A549 (cell line): ENCODE measurements around the gene HK1. TPM values are rescaled to one million over a fixed set of nuclear protein-coding genes. Genes with fewer than 3 reads are reported as not detected.

ENCODE experiments used
- ATAC-seq, 2 experiments: fragments of 200-7000 bp in 1 of 2; fragments of >200 bp in 1 of 2; cut with Nextera tagmentation in 1 of 2; cut with Tn5 transposase in 1 of 2; 3 replicates each; pipeline versions ENCODE4 v1.8.0 to v1.9.1; 2018 to 2020; ENCODE audit warnings: mild to moderate bottlenecking in 1 of 2, moderate library complexity in 1 of 2
- CTCF ChIA-PET: fragments of 300-600 bp; sonication (Branson Sonifier 250); formaldehyde crosslinking; extraction: SDS; loops from one replicate; lab custom pipeline; 2021; ENCODE audit warnings: antibody characterized with exemption, inconsistent platforms; lab: Yijun Ruan, JAX
- POLR2A ChIA-PET: fragments of 350-600 bp; formaldehyde crosslinking; extraction: SDS; loops from one replicate; lab custom pipeline; 2021; ENCODE audit warnings: antibody characterized with exemption, inconsistent platforms; lab: Yijun Ruan, JAX
- DNase-seq, 2 experiments: peaks; one replicate each; pipeline versions ENCODE4 v3.0.0 to v3.0.0-alpha.2; 2011 to 2016; ENCODE audit warnings: low read depth in 1 of 2, low spot score in 1 of 2
- FAIRE-seq: peaks from 2 replicates; lab custom pipeline; 2011; peaks lifted over from hg19 to GRCh38; lab: Jason Lieb, UNC
- H3K27ac ChIP-seq, 2 experiments: fragments of >200 bp; sonication (Bioruptor Twin); formaldehyde crosslinking; 3 replicates each; pipeline ENCODE4 v1.5.1; 2016 to 2017
- H3K4me1 ChIP-seq: fragments of >200 bp; sonication (Bioruptor Twin); formaldehyde crosslinking; 3 replicates; pipeline ENCODE4 v1.6.1; 2016
- H3K4me2 ChIP-seq: fragments of >200 bp; sonication (Bioruptor Twin); formaldehyde crosslinking; 3 replicates; pipeline ENCODE4 v1.6.1; 2016
- H3K4me3 ChIP-seq: fragments of >200 bp; sonication (Bioruptor Twin); formaldehyde crosslinking; 3 replicates; pipeline ENCODE4 v1.5.1; 2016
- H3K9me3 ChIP-seq: fragments of >200 bp; sonication (Bioruptor Twin); formaldehyde crosslinking; 3 replicates; pipeline ENCODE4 v1.6.1; 2016
- ATOH8 ChIP-seq: fragments of 250-450 bp; sonication (Bioruptor Pico); IDR thresholded peaks from 2 replicates; pipeline ENCODE4 v1.5.0; 2020; ENCODE audit warnings: low read depth, mild to moderate bottlenecking, moderate library complexity
- CBX2 ChIP-seq: fragments of 200-600 bp; sonication (generic); IDR thresholded peaks from 2 replicates; pipeline ENCODE4 v1.6.1; 2016; ENCODE audit warnings: low read depth, mild to moderate bottlenecking, borderline replicate concordance
- CEBPB ChIP-seq, 2 experiments: fragments of >200 bp in 1 of 2; sonication (Bioruptor Twin) in 1 of 2; formaldehyde crosslinking in 1 of 2; IDR thresholded peaks; 2 replicates each; pipeline ENCODE4 v1.6.1; 2012 to 2016
- CHD2 ChIP-seq: fragments of 150-350 bp; IDR thresholded peaks from 2 replicates; pipeline ENCODE4 v1.6.1; 2014; ENCODE audit warnings: low read length; ENCODE audit not compliant: partially characterized antibody
- CHD4 ChIP-seq: fragments of 200-600 bp; sonication (generic); IDR thresholded peaks from 2 replicates; pipeline ENCODE4 v1.6.1; 2016; ENCODE audit warnings: antibody characterized with exemption, mild to moderate bottlenecking, borderline replicate concordance
- E2F6 ChIP-seq: IDR thresholded peaks from 2 replicates; pipeline ENCODE4 v1.6.1; 2012; ENCODE audit warnings: low read depth, borderline replicate concordance
- EHF ChIP-seq: fragments of 250-450 bp; sonication (Bioruptor Pico); IDR thresholded peaks from 2 replicates; pipeline ENCODE4 v1.5.0; 2020; ENCODE audit warnings: mild to moderate bottlenecking
- EHMT2 ChIP-seq: fragments of 200-600 bp; sonication (generic); IDR thresholded peaks from 2 replicates; pipeline ENCODE4 v1.6.1; 2016; ENCODE audit warnings: antibody characterized with exemption, low read depth, mild to moderate bottlenecking, moderate library complexity
- ELK1 ChIP-seq: fragments of 150-350 bp; IDR thresholded peaks from 2 replicates; pipeline ENCODE4 v1.6.1; 2014; ENCODE audit warnings: low read depth, mild to moderate bottlenecking, low read length
- FOSL2 ChIP-seq, 2 experiments: fragments of 450-650 bp in 1 of 2; fragments of >200 bp in 1 of 2; sonication (Bioruptor Twin) in 1 of 2; formaldehyde crosslinking; IDR thresholded peaks; 2 replicates each; pipeline versions ENCODE4 v1.5.0 to v1.6.1; 2016 to 2020; ENCODE audit warnings: mild to moderate bottlenecking in 1 of 2, moderate library complexity in 1 of 2
- HES2 ChIP-seq: fragments of >200 bp; sonication (Bioruptor Twin); formaldehyde crosslinking; IDR thresholded peaks from 2 replicates; pipeline ENCODE4 v1.6.1; 2016
- HMGXB4 ChIP-seq: fragments of 250-450 bp; sonication (Bioruptor Pico); IDR thresholded peaks from 2 replicates; pipeline ENCODE4 v1.5.0; 2021; ENCODE audit warnings: mild to moderate bottlenecking, moderate library complexity, borderline replicate concordance
- KDM5A ChIP-seq: fragments of 200-600 bp; sonication (generic); IDR thresholded peaks from 2 replicates; pipeline ENCODE4 v1.6.1; 2016; ENCODE audit warnings: antibody characterized with exemption, mild to moderate bottlenecking
- PBX3 ChIP-seq: IDR thresholded peaks from 2 replicates; pipeline ENCODE4 v1.6.1; 2012
- POLR2A ChIP-seq: IDR thresholded peaks from 2 replicates; pipeline ENCODE4 v1.6.1; 2012; ENCODE audit warnings: mild to moderate bottlenecking, low read length
- RARB ChIP-seq: fragments of 250-450 bp; sonication (Bioruptor Pico); IDR thresholded peaks from 2 replicates; pipeline ENCODE4 v1.8.0; 2021; ENCODE audit warnings: mild to moderate bottlenecking, moderate library complexity
- RFX5 ChIP-seq: fragments of 450-650 bp; IDR thresholded peaks from 2 replicates; pipeline ENCODE4 v1.7.1; 2014; ENCODE audit warnings: antibody characterized with exemption, mild to moderate bottlenecking, moderate library complexity
- SMC3 ChIP-seq: fragments of >200 bp; sonication (Bioruptor Twin); formaldehyde crosslinking; IDR thresholded peaks from 3 replicates; pipeline ENCODE4 v1.6.1; 2018; ENCODE audit warnings: inconsistent platforms
- ZC3H11A ChIP-seq: fragments of 450-650 bp; IDR thresholded peaks from 2 replicates; pipeline ENCODE4 v1.6.1; 2014; ENCODE audit warnings: antibody characterized with exemption, mild to moderate bottlenecking
- WGBS: methylation state at CpG from one replicate; pipeline ENCODE4 v1.1.6; 2017; ENCODE audit errors: missing lambda C conversion rate; 5-methylcytosine and 5-hydroxymethylcytosine counted together
- polyA plus RNA-seq, 4 experiments: library from polyadenylated mRNA; depleted of rRNA in 3 of 4; stranded (reverse); fragments of >200 nt; fragmentation: RNase III in 1 of 4; extraction: RNeasy Plus Mini Kit Qiagen cat#74134 plus additional on column Dnase treatment in 1 of 4; gene quantifications; 2 replicates in 3 of 4; 3 replicates in 1 of 4; pipeline ENCODE4 v1.2.3, GENCODE V29; 2011 to 2017

Gene HK1
- polyA plus RNA-seq, 2 of the 4 experiments (the other 2 are of a cell fraction) = 17.3 to 58.9 TPM

- POLR2A ChIA-PET = no interaction called here
- H3K27ac ChIP-seq = peak overlapping the region; percentile 80 to 91; a peak in 4 of 6 replicates
- H3K4me3 ChIP-seq = peak overlapping the region; percentile 86
- DNase-seq = no peak
- FAIRE-seq = no peak
- no peaks in the 10 kb centered on the region for H3K9me3 ChIP-seq
- peak overlapping the region; percentile 85 for H3K4me2 ChIP-seq
- no peak for TF ChIP-seq EHF (CRISPR knock-in tag)
- TF ChIP-seq PBX3 = no peak
- TF ChIP-seq ZC3H11A = no peak
- no peak for TF ChIP-seq HES2
- TF ChIP-seq FOSL2 (IDR thresholded peaks at IDR 0.05) = no peak
- TF ChIP-seq FOSL2 (CRISPR knock-in tag; IDR thresholded peaks at IDR 0.05) = no peak
- TF ChIP-seq ATOH8 (CRISPR knock-in tag) = no peak
- TF ChIP-seq CEBPB (IDR thresholded peaks at IDR 0.05) = no peak
- TF ChIP-seq KDM5A = no peak
- no peak for TF ChIP-seq SMC3
- TF ChIP-seq RARB (CRISPR knock-in tag) = no peak
- no peak for TF ChIP-seq ELK1
- no peak for TF ChIP-seq E2F6
- TF ChIP-seq EHMT2 = no peak
- TF ChIP-seq HMGXB4 (CRISPR knock-in tag) = no peak
- TF ChIP-seq POLR2A = no peak
- no peak for TF ChIP-seq RFX5
- TF ChIP-seq CHD4 = no peak
- no peak for TF ChIP-seq CBX2
- TF ChIP-seq CHD2 = no peak
- 81% methylated on average over 9 of the region's 9 CpGs for WGBS
- CTCF ChIA-PET = interaction anchor here (1.0 to 2.9 kb wide), 3 partner anchors 63 to 73 kb away, joined by 3 to 9 read pairs (median 7); no protein-coding TSS in a partner anchor
- H3K4me1 ChIP-seq = peaks cover 50% of the 10 kb centered on the region
- ATAC-seq = no peak
These were observed 41.6 kb downstream of the HK1 start for GRCh38 chr10:69319841-69320316.

GRCh38 chr10:69320521-69320920, 42.2 kb downstream of the HK1 start:
- H3K4me2 ChIP-seq = peak overlapping the region; percentile 85
- H3K27ac ChIP-seq = no peak overlapping the region
- no peaks in the 10 kb centered on the region for H3K9me3 ChIP-seq
- CTCF ChIA-PET = interaction anchor here (1.0 to 2.9 kb wide), 3 partner anchors 63 to 81 kb away, joined by 3 to 9 read pairs (median 3); no protein-coding TSS in a partner anchor
- no peak for DNase-seq
- H3K4me1 ChIP-seq = peaks cover 50% of the 10 kb centered on the region
- WGBS = 83% methylated on average over 2 of the region's 3 CpGs
- no peak for FAIRE-seq
- ATAC-seq = no peak
- no peak overlapping the region for H3K4me3 ChIP-seq
- no peak for TF ChIP-seq PBX3
- TF ChIP-seq, all 56 proteins: peak for 0
- POLR2A ChIA-PET = no interaction called here
